ENCODE data around the gene KBTBD4. TPM values are rescaled to one million over a fixed set of nuclear protein-coding genes. Genes with fewer than 3 reads are reported as not detected.
"Not testable (repeated sequence)": the region's sequence is repeated elsewhere in the genome, so short reads cannot be mapped to it uniquely, and the experiment has no call there.

KBTBD4 gene
- total RNA-seq, 2 donors from 2014 or later: 26.8 to 30.6 TPM

DNA sequence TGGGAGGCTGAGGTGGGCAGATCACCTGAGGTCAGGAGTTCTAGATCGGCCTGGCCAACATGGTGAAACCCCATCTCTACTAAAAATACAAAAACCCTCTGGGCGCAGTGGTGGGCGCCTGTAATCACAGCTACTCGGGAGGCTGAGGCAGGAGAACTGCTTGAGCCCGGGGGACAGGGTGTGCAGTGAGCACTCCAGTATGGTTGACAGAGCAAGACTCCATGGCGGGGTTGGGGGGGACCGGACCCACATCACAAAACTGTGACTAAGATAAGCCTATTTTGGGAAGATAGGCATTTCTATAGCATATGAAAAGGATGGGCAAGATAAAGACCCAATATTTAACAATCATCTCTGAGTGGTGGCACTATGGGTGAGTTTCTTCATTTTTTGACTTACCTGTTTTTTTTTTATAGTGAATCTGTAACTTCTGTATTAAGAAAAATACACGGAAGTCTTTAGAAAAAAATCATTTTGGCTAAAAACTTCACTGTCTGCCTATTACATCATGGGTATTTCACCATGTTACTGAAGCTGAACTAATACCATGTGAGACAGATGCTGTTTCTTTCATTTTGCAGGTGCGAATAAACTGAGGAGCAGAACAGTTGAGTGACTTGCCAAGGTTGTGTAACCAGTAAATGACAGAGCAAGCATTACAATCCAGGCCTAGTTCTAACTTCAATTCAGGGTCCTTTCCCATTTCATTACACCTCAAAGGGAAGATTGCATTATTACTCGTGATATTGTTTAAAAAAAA, 28.3 kb downstream of the KBTBD4 start:
- no peak overlapping the region for H3K27ac ChIP-seq
- H3K4me3 ChIP-seq: no peak overlapping the region
- WGBS: 84% methylated on average over 10 of the region's 10 CpGs
- no peak for DNase-seq (ENCODE audit: low spot score)
- no peaks in the 10 kb centered on the region for H3K27me3 ChIP-seq (replicated peaks; ENCODE audit: insufficient read depth)
- H3K36me3 ChIP-seq: no peaks in the 10 kb centered on the region
- intact Hi-C loops (cut with DNase I): loop anchor here (5.0 to 10.0 kb wide), 2 partner anchors 83 to 146 kb away; partner anchors contain the start of gene SLC39A13
- TF ChIP-seq, protein P1, sequence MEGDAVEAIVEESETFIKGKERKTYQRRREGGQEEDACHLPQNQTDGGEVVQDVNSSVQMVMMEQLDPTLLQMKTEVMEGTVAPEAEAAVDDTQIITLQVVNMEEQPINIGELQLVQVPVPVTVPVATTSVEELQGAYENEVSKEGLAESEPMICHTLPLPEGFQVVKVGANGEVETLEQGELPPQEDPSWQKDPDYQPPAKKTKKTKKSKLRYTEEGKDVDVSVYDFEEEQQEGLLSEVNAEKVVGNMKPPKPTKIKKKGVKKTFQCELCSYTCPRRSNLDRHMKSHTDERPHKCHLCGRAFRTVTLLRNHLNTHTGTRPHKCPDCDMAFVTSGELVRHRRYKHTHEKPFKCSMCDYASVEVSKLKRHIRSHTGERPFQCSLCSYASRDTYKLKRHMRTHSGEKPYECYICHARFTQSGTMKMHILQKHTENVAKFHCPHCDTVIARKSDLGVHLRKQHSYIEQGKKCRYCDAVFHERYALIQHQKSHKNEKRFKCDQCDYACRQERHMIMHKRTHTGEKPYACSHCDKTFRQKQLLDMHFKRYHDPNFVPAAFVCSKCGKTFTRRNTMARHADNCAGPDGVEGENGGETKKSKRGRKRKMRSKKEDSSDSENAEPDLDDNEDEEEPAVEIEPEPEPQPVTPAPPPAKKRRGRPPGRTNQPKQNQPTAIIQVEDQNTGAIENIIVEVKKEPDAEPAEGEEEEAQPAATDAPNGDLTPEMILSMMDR (IDR thresholded peaks at IDR 0.05): no peak
- TF ChIP-seq POLR2A (IDR thresholded peaks at IDR 0.05) (no peak), POLR2AphosphoS5 (IDR thresholded peaks at IDR 0.05) (no peak)
- H3K9me3 ChIP-seq: no peaks in the 10 kb centered on the region
- no peaks in the 10 kb centered on the region for H3K4me1 ChIP-seq (replicated peaks)

DNA sequence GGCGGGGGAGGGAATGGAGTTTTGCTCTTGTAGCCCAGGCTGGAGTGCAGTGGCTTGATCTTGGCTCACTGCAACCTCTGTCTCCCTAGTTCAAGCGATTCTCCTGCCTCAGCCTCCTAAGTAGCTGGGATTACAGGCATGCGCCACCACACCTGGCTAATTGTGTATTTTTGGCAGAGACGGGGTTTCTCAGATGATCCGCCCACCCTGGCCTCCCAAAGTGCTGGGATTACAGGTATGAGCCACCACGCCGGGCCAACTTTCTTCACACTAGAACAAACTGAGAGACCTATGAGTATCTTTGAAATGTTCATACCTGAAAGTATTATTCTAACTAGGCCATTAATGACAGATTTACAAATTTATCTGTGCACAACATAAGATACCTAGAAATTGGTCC, 32.5 kb downstream of the KBTBD4 start:
- WGBS: 90% methylated on average over 7 of the region's 7 CpGs
- H3K4me3 ChIP-seq; intact Hi-C loops (cut with DNase I); DNase-seq (ENCODE audit: low spot score); H3K4me1 ChIP-seq (replicated peaks); H3K27ac ChIP-seq; H3K27me3 ChIP-seq (replicated peaks; ENCODE audit: insufficient read depth); H3K9me3 ChIP-seq; H3K36me3 ChIP-seq: not testable (repeated sequence)

DNA sequence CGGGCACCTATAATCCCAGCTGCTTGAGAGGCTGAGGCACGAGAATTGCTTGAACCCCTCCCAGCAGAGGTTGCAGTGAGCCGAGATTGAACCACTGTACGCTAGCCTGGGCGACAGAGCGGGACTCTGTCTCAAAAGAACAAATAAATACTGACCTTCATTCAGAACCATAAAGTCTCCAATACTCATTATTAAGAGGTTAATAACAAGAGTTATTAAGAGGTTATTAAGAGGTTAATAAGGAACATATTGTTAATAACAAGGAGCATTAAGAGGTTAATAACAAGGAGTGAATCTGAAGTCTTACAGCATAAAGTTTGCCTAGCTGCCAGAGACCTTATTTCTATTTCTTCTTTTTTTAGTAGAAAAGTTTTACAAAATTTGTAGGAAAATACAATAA, 33.5 kb downstream of the KBTBD4 start:
- intact Hi-C loops (cut with DNase I): no loop called here
- no peaks in the 10 kb centered on the region for H3K9me3 ChIP-seq
- no peaks in the 10 kb centered on the region for H3K27me3 ChIP-seq (replicated peaks; ENCODE audit: insufficient read depth)
- H3K27ac ChIP-seq: no peak overlapping the region
- TF ChIP-seq POLR2AphosphoS5 (IDR thresholded peaks at IDR 0.05) (no peak), POLR2A (IDR thresholded peaks at IDR 0.05) (no peak)
- TF ChIP-seq, protein P1 (IDR thresholded peaks at IDR 0.05): no peak
- H3K4me1 ChIP-seq (replicated peaks): no peaks in the 10 kb centered on the region
- 94% methylated on average over 6 of the region's 6 CpGs for WGBS
- H3K36me3 ChIP-seq: no peaks in the 10 kb centered on the region
- no peak for DNase-seq (ENCODE audit: low spot score)
- H3K4me3 ChIP-seq: no peak overlapping the region

GRCh38 chr11:47541070-47541469, 37.7 kb downstream of the KBTBD4 start:
- TF ChIP-seq POLR2A (IDR thresholded peaks at IDR 0.05) (no peak), POLR2AphosphoS5 (IDR thresholded peaks at IDR 0.05) (no peak)
- TF ChIP-seq, protein P1 (IDR thresholded peaks at IDR 0.05): no peak
- intact Hi-C loops (cut with DNase I): no loop called here
- no peaks in the 10 kb centered on the region for H3K27me3 ChIP-seq (replicated peaks; ENCODE audit: insufficient read depth)
- H3K27ac ChIP-seq: no peak overlapping the region
- no peaks in the 10 kb centered on the region for H3K36me3 ChIP-seq
- no peak for DNase-seq (ENCODE audit: low spot score)
- H3K9me3 ChIP-seq: no peaks in the 10 kb centered on the region
- H3K4me1 ChIP-seq (replicated peaks): no peaks in the 10 kb centered on the region
- H3K4me3 ChIP-seq: no peak overlapping the region
- whole genome bisulfite sequencing: 97% methylated on average over 2 of the region's 2 CpGs

DNA sequence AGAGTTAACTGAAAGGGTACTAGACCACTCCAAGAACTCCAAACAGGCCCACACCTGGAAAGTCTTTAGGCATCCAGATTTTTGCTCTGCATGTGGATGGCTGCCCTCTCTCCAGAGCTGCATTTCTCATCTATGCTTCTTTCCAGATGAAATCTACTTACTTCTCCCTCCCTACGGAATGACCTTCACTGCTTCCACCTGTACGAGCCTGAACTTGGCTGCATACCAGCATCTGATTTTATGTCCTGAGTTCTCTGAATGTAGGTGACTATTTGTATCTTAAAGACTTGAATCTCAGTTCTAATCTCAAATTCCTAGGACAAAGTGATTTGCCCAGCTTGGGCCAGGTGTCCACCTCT, 39.1 kb downstream of the KBTBD4 start:
- H3K9me3 ChIP-seq: no peaks in the 10 kb centered on the region
- no peaks in the 10 kb centered on the region for H3K36me3 ChIP-seq
- H3K27me3 ChIP-seq (replicated peaks; ENCODE audit: insufficient read depth): no peaks in the 10 kb centered on the region
- TF ChIP-seq, protein P1 (IDR thresholded peaks at IDR 0.05): no peak
- TF ChIP-seq POLR2A (IDR thresholded peaks at IDR 0.05) (no peak), POLR2AphosphoS5 (IDR thresholded peaks at IDR 0.05) (no peak)
- no peak overlapping the region for H3K4me3 ChIP-seq
- intact Hi-C loops (cut with DNase I): no loop called here
- no peaks in the 10 kb centered on the region for H3K4me1 ChIP-seq (replicated peaks)
- WGBS: 39% methylated on average over 2 of the region's 2 CpGs
- no peak for DNase-seq (ENCODE audit: low spot score)
- no peak overlapping the region for H3K27ac ChIP-seq

Data from prostate gland (tissue), 2 donors.